GM19351 (cell line): ENCODE results near the gene ASMTL.
"Not testable (repeated sequence)": the region's sequence is repeated elsewhere in the genome, so short reads cannot be mapped to it uniquely, and the experiment has no call there.

ENCODE experiments used
- ATAC-seq: cut with Tn5 transposase; IDR thresholded peaks from one replicate; pipeline ENCODE4 v1.9.1; 2021; ENCODE audit warnings: mild to moderate bottlenecking, moderate library complexity; ENCODE audit not compliant: unreplicated experiment

Gene ASMTL

GRCh38 chrX:1435241-1435895 lies 17.3 kb downstream of the ASMTL start:
- no peak for ATAC-seq

DNA sequence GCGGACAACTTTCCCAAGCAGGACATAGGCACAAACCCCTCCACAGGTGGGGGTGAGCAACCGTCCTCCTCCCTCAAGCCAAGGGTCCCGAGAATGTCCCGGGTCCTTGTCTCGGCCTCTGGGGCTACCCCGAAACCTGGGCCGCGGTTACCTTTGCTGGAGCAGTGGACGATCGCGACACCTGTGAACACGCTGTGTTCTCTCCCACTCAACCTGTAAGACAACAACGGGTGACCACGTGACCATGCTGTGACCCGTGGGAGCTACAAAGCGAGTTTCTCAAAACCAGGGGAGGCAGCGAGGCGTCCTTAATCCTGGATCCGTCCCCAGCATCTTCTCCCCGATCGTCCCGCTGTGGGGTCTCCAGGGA lies 17.9 kb downstream of the ASMTL start:
- no peak for ATAC-seq

- no peak for ATAC-seq
Measured at GRCh38 chrX:1433646-1434357, 18.9 kb downstream of the ASMTL start.

DNA sequence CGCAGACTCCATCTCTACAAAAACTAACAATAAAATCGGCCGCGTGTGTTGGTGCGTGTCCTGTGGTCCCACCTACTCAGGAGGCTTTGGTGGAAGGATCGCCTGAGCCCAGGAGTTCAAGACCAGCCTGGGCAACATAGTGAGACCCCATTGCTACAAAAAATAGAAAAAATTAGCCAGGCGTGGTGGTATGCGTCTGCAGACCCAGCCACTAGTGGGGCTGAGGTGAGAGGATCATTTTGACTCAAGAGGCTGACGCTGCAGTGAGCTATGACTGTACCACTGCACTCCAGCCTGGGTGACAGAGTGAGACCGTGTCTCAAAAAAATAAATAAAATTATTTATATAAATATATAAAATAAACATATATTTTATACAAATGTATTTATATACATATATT lies 22.3 kb downstream of the ASMTL start:
- ATAC-seq, result no peak

- ATAC-seq, result no peak
Measured at GRCh38 chrX:1427756-1428155, 25.0 kb downstream of the ASMTL start.

DNA sequence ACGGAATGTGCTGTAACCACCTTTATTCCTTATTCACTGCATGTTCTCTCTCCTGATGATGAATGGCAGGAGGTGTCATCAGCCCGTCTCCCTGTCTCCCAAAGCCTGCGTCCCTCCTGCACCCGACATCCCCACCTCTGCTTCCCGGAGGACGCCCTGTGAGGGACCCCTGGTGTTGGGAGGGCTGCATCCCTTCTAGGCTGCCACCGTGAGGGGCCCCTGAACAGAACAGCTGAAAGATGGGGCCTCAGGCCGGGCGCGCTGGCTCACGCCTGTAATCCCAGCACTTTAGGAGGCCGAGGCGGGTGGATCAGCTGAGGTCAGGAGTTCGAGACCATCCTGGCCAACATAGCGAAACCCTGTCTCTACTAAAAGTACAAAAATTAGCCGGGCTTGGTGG lies 26.4 kb downstream of the ASMTL start:
- ATAC-seq, result not testable (repeated sequence)

- no peak for ATAC-seq
Measured at GRCh38 chrX:1425381-1425780, 27.3 kb downstream of the ASMTL start.

DNA sequence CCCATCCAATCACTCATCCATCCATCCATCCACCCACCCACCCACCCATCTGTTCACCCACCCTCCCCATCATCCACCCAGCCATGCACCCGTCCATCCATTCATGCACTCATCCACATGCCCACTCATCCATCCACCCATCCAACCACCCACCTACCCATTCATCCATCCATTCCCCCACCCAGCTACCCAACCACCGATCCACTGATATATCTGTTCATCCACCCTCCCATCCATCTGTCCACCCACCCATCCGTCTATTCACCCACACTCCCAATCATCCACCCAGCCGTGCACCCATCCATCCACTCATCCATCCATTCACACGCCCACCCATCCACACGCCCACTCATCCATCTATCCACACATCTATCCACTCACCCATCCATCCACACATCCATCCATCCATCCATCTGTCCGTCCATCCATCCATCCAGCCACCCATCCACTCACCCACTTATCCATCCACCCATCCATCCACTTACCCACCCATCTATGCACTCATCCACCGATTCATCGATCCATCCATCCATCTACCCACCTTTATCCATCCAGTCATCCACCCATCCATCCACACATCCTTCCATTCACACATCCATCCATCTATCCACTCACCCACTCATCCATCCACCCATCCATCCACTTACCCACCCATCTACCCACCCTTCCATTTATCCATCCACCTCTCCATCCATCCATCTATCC lies 28.4 kb downstream of the ASMTL start:
- ATAC-seq, result no peak

DNA sequence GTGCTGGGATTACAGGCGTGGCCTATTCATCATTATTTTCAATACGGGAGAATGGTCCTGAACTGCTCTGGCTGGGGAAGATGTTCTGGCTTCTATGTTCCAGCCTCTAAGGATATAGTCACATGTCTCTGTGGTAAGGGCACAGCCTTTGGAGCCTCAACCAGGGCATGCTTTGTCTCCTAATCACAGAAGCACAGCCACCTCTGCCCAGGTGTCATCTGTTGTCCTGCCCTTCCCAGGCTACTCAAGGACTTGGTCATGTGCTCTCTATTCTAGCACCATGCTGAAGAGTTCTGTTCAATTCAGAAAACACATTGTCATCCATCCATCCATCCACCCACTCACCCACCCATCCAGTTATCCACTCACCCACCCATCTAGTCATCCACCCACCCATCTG lies 29.5 kb downstream of the ASMTL start:
- no peak for ATAC-seq

DNA sequence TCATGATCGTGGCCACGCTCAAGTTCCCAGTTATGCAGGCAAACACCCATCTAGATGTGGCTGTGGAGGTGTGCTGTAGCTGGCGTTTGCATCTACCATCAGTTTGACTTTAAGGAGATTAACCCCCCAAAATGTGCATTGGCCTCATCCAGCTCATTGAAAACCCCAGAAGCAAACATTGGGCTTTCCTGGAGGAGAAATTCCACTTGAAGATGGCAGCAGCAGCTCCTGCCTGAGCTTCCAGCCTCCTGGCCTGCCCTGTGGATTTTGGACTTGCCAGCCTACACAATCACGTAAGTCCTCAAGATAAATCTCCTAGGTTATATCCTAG lies 30.6 kb downstream of the ASMTL start:
- no peak for ATAC-seq

- no peak for ATAC-seq
Measured at GRCh38 chrX:1421433-1422134, 31.1 kb downstream of the ASMTL start.

GRCh38 chrX:1420371-1420770 lies 32.3 kb downstream of the ASMTL start:
- no peak for ATAC-seq

- ATAC-seq, result no peak
Measured at GRCh38 chrX:1419545-1420355, 33.0 kb downstream of the ASMTL start.

GRCh38 chrX:1418901-1419544 lies 33.7 kb downstream of the ASMTL start:
- no peak for ATAC-seq

DNA sequence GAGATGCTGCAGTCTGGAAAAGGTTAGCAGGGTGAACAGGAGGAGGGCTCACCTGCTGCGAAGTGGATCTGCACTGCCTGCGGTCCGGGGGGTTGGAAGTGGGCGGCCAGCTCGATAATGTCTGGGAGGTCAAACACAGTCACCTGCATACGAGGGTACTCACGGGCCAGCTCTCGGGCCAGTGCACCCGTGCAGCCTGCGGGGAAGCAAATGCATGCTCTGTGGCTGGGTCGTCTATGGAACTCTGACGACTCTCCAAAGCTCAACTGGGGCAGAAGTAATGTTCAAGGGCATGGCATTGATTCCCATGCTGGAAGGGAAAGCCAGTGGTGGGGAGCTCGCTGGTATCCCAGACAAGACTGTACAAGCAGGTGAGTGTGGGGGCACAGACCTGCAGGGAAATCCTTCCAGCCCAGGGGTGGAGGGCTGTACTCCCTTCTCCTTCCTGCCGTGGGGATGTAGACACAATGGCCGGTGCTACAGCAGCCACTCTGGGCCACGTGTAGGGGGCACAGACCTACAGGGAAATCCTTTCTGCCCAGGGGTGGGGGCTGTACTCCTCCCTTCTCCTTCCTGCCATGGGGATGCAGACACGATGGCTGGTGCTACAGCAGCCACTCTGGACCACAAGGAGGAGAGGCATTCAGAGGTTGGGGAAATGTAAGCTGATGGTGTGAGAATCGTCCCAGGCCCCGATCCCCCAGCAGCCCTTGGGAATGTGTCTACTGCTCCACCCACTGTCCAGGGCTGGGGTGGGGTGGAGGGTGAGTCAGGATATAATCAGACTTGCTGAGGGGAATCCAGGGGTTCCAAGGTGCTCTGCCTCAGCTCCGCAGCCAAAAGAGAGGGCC lies 34.6 kb downstream of the ASMTL start:
- no peak for ATAC-seq

- no peak for ATAC-seq
Measured at GRCh38 chrX:1416965-1417760, 35.5 kb downstream of the ASMTL start.

DNA sequence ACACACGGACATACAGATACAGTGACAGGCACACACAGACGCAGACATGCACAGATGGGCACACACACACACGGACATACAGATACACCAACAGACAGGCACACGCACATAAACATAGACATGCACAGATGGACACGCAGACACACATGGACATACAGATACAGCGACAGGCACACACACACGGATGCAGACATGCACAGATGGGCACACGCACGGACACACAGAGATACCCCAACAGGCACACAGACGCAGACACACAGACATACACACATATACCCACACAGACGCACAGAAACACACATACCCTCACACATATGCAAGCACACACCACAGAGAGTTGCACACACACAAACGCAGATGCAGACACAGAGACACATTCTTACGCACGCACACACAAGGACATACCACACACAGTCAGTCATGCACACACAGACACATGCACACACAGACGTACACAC lies 36.4 kb downstream of the ASMTL start:
- no peak for ATAC-seq

DNA sequence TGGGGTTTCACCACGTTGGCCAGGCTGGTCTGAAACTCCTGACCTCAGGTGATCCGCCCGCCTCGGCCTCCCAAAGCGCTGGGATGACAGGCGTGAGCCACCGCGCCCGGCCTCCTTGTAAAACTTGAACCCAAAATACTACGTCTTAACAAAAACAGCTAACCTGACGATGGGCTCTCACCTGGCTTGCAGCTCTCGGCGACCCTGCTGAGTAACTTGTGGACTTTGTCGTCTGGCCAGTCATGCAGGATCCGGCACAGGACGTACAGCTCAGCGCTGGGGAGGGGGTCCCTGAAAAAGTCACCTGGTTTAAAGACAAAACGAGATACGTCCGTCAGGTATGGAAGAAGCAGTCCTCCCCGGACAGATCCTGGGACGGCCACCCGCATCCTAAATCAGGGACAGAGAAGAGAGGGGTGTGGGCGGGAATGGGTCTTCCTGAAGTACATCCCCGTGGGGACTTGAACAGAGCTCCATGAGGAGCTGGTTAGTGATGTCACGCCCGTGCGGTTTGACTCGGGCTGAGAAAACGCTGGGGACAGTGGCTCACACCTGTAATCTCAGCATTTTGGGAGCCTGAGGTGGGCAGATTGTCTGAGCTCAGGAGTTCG lies 40.1 kb downstream of the ASMTL start:
- ATAC-seq, result no peak
